SK-N-SH (cell line): ENCODE results near the gene TXN. TPM values are rescaled to one million over a fixed set of nuclear protein-coding genes. Genes with fewer than 3 reads are reported as not detected.

Experiments
- CTCF ChIA-PET: fragments of 300-600, 350-600 bp; formaldehyde crosslinking; extraction: SDS; loops from one replicate; lab custom pipeline; 2021; lab: Yijun Ruan, JAX
- POLR2A ChIA-PET: fragments of 350-600 bp; sonication (Branson Sonifier 250); formaldehyde crosslinking; extraction: SDS; loops from one replicate; lab custom pipeline; 2020; ENCODE audit warnings: antibody characterized with exemption, inconsistent platforms; lab: Yijun Ruan, JAX
- DNase-seq: peaks from one replicate; pipeline ENCODE4 v3.0.0; 2012
- H2AFZ ChIP-seq: fragments of 200-600 bp; sonication (generic); 2 replicates; pipeline ENCODE4 v1.8.1; 2016; ENCODE audit warnings: antibody characterized with exemption, mild to moderate bottlenecking, low read depth
- H3F3A ChIP-seq: fragments of 200-600 bp; sonication (generic); replicated peaks from 2 replicates; pipeline ENCODE3; 2016; ENCODE audit warnings: antibody characterized with exemption, mild to moderate bottlenecking; ENCODE audit not compliant: insufficient read depth
- H3K27ac ChIP-seq, 2 experiments: fragments of 200-500 bp in 1 of 2; fragments of 200-600 bp in 1 of 2; sonication (Bioruptor generic) in 1 of 2; sonication (generic), shearing (Covaris generic) in 1 of 2; 2 replicates each; pipeline versions ENCODE4 v1.5.1 to v1.6.1; 2014 to 2016; ENCODE audit warnings: low read depth in 2 of 2, inconsistent platforms in 1 of 2, low read length in 1 of 2, mild to moderate bottlenecking in 1 of 2, mixed read lengths in 1 of 2
- H3K27me3 ChIP-seq: fragments of 200-600 bp; sonication (generic), shearing (Covaris generic); 2 replicates; pipeline ENCODE4 v1.6.1; 2016; ENCODE audit warnings: mixed run types; ENCODE audit not compliant: insufficient read depth
- H3K36me3 ChIP-seq, 2 experiments: fragments of 200-500 bp in 1 of 2; fragments of 200-600 bp in 1 of 2; sonication (Bioruptor generic) in 1 of 2; sonication (generic) in 1 of 2; replicated peaks in 1 of 2; 2 replicates each; pipeline versions ENCODE3 to v1.5.1; 2014 to 2016; ENCODE audit warnings: low read length in 1 of 2, mild to moderate bottlenecking in 1 of 2; ENCODE audit not compliant: insufficient read depth in 2 of 2, control insufficient read depth in 1 of 2
- H3K4me1 ChIP-seq, 2 experiments: fragments of 200-500 bp in 1 of 2; fragments of 200-600 bp in 1 of 2; sonication (Bioruptor generic) in 1 of 2; sonication (generic), shearing (Covaris generic) in 1 of 2; 2 replicates each; pipeline versions ENCODE4 v1.5.1 to v1.6.1; 2014 to 2016; ENCODE audit warnings: low read depth in 1 of 2, low read length in 1 of 2, mixed run types in 1 of 2; ENCODE audit not compliant: insufficient read depth in 2 of 2, control insufficient read depth in 1 of 2
- H3K4me2 ChIP-seq: fragments of 200-600 bp; sonication (generic), shearing (Covaris generic); 2 replicates; pipeline ENCODE4 v1.6.1; 2017; ENCODE audit warnings: mixed run types
- H3K4me3 ChIP-seq, 2 experiments: fragments of 200-500 bp in 1 of 2; fragments of 200-600 bp in 1 of 2; sonication (Bioruptor generic) in 1 of 2; sonication (generic), shearing (Covaris generic) in 1 of 2; 2 replicates each; pipeline versions ENCODE4 v1.5.1 to v1.8.1; 2014 to 2016; ENCODE audit warnings: low read depth in 2 of 2, inconsistent platforms in 1 of 2, low read length in 1 of 2, mild to moderate bottlenecking in 1 of 2, mixed read lengths in 1 of 2, moderate library complexity in 1 of 2
- H3K79me2 ChIP-seq: fragments of 200-600 bp; sonication (generic); 2 replicates; pipeline ENCODE4 v1.8.1; 2017; ENCODE audit warnings: mild to moderate bottlenecking; ENCODE audit not compliant: insufficient read depth
- H3K9ac ChIP-seq: fragments of 200-600 bp; sonication (generic); 2 replicates; pipeline ENCODE4 v1.6.1; 2017; ENCODE audit warnings: mixed run types
- H3K9me2 ChIP-seq: fragments of 200-600 bp; sonication (generic); 2 replicates; pipeline ENCODE4 v1.6.1; 2017; ENCODE audit warnings: mixed run types
- H3K9me3 ChIP-seq: fragments of 200-600 bp; sonication (generic); 2 replicates; pipeline ENCODE4 v1.6.1; 2017; ENCODE audit warnings: mixed run types, mild to moderate bottlenecking, moderate library complexity
- H4K20me1 ChIP-seq: fragments of 200-600 bp; sonication (generic); 2 replicates; pipeline ENCODE4 v1.6.1; 2017; ENCODE audit warnings: mild to moderate bottlenecking, mixed run types; ENCODE audit not compliant: insufficient read depth
- CTCF ChIP-seq: fragments of 200-600 bp; sonication (generic); IDR thresholded peaks from 2 replicates; pipeline ENCODE4 v1.6.1; 2017; ENCODE audit warnings: antibody characterized with exemption, mild to moderate bottlenecking, moderate library complexity
- ELF1 ChIP-seq: IDR thresholded peaks from 2 replicates; pipeline ENCODE4 v1.4.0; 2012
- FOXM1 ChIP-seq: IDR thresholded peaks from 2 replicates; pipeline ENCODE4 v1.4.0; 2012; ENCODE audit warnings: low read depth, mild to moderate bottlenecking
- MAX ChIP-seq: IDR thresholded peaks from 2 replicates; pipeline ENCODE4 v1.4.0; 2012; ENCODE audit warnings: low read depth
- NFIC ChIP-seq: IDR thresholded peaks from 2 replicates; pipeline ENCODE4 v1.4.0; 2012; ENCODE audit warnings: borderline replicate concordance
- PBX3 ChIP-seq: IDR thresholded peaks from 2 replicates; pipeline ENCODE4; 2012
- POLR2AphosphoS5 ChIP-seq: IDR thresholded peaks from 2 replicates; pipeline ENCODE4 v1.6.1; 2012; ENCODE audit warnings: low read depth, low read length
- RAD21 ChIP-seq: IDR thresholded peaks from 2 replicates; pipeline ENCODE4 v1.6.1; 2012; ENCODE audit warnings: mild to moderate bottlenecking, low read length
- REST ChIP-seq: IDR thresholded peaks from 2 replicates; pipeline ENCODE4 v1.6.1; 2012; ENCODE audit warnings: mild to moderate bottlenecking, low read depth, low read length, moderate library complexity
- TAF1 ChIP-seq: IDR thresholded peaks from 2 replicates; pipeline ENCODE4 v1.6.1; 2012; ENCODE audit warnings: low read depth, mild to moderate bottlenecking, low read length, moderate library complexity, borderline replicate concordance
- USF1 ChIP-seq: IDR thresholded peaks from 2 replicates; pipeline ENCODE4 v1.4.0; 2012; ENCODE audit warnings: low read depth, borderline replicate concordance
- USF2 ChIP-seq: fragments of 150-350 bp; IDR thresholded peaks from 2 replicates; pipeline ENCODE4 v1.6.1; 2017; ENCODE audit warnings: antibody characterized with exemption, low read length, low read depth, borderline replicate concordance
- YY1 ChIP-seq: IDR thresholded peaks from 2 replicates; pipeline ENCODE4 v1.4.0; 2012; ENCODE audit warnings: low read depth, mild to moderate bottlenecking
- WGBS: methylation state at CpG from one replicate; pipeline ENCODE4 v1.1.6; 2017; ENCODE audit warnings: low lambda C conversion rate; 5-methylcytosine and 5-hydroxymethylcytosine counted together
- polyA plus RNA-seq, 3 experiments: library from polyadenylated mRNA; depleted of rRNA; stranded (reverse); fragments of >200 nt; gene quantifications; 2 replicates each; pipeline ENCODE4 v1.2.3, GENCODE V29; 2012

The TXN gene
- polyA plus RNA-seq, 1 of the 3 experiments (the other 2 are of a cell fraction) = 281 TPM

- H3K9ac ChIP-seq = no peak overlapping the region
- no peak for TF ChIP-seq RAD21
- no peak for TF ChIP-seq YY1
- TF ChIP-seq MAX = no peak
- TF ChIP-seq FOXM1 = no peak
- no peak for TF ChIP-seq TAF1
- TF ChIP-seq POLR2AphosphoS5 = no peak
- TF ChIP-seq REST = no peak
- TF ChIP-seq USF2 = no peak
- TF ChIP-seq NFIC = no peak
- TF ChIP-seq CTCF = no peak
- no peak for TF ChIP-seq ELF1
- TF ChIP-seq USF1 = no peak
- TF ChIP-seq PBX3 = no peak
- H3K4me2 ChIP-seq = no peak overlapping the region
- H3K4me1 ChIP-seq = no peaks in the 10 kb centered on the region
- H3K27ac ChIP-seq = no peak overlapping the region
- no peaks in the 10 kb centered on the region for H3F3A ChIP-seq
- no peak overlapping the region for H2AFZ ChIP-seq
- H3K4me3 ChIP-seq = no peak overlapping the region
- no peaks in the 10 kb centered on the region for H3K79me2 ChIP-seq
- no peaks in the 10 kb centered on the region for H3K9me3 ChIP-seq
- no peaks in the 10 kb centered on the region for H4K20me1 ChIP-seq
- no peaks in the 10 kb centered on the region; the same call in 1 of the 2 replicates for H3K27me3 ChIP-seq
- no peaks in the 10 kb centered on the region for H3K36me3 ChIP-seq
- WGBS = 54% methylated on average over 2 of the region's 2 CpGs
- DNase-seq = no peak
- no peaks in the 10 kb centered on the region for H3K9me2 ChIP-seq
- ChIA-PET POLR2A (no interaction called here), CTCF (interaction anchor here (0.7 to 2.0 kb wide), 2 partner anchors 10 to 329 kb away, joined by 3 to 13 read pairs; no protein-coding TSS in a partner anchor)
Observed at GRCh38 chr9:110228321-110228720, 28.0 kb downstream of the TXN start.
